Stimulated activated CD4-positive, alpha-beta T cell treated with anti-CD3 and anti-CD28 coated beads, TNF-alpha, amount 100 ng/mL, for 4 hours (primary cell): ENCODE data around the gene CLMN.

Experiments used
- DNase-seq, 3 experiments: peaks; one replicate each; pipeline ENCODE4 v3.0.0-alpha.2; 2020; ENCODE audit warnings: low read depth in 3 of 3

CLMN gene

DNA sequence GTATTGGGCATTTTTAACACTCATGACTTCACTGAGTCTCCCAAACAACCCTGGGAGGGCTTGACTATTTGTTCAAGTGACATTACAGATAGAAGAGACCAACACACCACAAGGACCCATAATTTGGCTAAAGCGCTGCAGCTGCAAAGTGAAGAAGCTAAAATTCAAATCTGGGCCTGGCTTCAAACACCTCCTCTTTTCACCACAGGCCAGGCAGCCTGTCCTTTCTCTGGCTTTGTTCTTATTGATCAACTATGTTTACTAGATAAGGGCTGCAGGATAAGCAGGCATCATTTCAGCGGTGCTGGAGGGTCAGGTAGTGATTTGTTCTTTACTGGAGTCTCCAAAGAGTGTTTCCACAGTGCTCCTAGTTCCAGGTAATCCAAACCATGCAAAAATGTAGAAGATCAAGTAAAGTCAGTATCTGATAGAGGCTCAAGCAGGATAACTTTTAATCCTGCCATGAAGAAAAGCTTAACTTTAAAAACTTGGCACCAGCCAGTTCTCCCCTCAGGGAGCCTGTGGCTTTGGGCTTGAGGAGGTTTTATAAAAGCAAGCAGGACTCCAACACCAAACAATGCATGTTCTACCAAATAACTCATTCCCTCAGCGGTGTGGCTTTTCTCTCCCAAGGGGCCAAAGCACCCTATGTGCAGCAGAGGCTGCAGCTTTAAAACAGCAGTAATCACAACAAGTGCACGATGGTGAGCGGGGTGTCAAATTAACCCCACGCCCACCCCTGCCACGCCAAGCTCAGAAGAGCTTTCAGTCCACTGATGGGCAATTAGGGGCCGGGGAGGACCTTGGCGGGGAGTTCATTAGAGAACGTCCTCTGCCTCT lies 16.8 kb downstream of the CLMN start:
- DNase-seq: no peak

DNA sequence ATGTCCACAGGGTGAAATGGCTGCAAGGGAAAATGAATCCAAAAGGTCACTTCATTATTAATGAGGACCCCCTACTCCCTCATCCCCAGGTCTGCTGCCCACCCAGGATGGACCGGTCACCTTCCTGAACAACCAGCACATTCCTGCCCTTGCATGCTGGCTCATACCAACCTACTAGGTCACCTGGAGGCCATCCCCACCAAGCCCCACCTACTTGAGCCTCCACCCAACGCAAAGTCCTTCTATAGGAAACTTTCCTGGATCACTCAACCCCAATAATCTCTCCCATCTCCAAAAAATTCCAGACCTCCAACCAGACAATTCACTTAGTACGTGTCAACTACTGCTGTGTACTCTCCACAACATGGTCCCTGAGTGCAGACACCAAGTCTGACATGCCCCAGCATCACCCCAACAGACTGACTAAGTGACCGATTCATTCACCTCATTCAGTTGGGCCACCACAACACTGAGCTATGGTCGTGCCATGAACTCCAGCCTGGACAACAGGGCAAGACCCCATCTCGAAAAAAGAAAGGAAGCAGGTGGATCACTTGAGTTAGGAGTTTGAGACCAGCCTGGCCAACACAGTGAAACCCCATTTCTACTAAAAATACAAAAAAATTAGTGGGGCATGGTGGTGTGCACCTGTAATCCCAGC lies 18.1 kb downstream of the CLMN start:
- no peak for DNase-seq

DNA sequence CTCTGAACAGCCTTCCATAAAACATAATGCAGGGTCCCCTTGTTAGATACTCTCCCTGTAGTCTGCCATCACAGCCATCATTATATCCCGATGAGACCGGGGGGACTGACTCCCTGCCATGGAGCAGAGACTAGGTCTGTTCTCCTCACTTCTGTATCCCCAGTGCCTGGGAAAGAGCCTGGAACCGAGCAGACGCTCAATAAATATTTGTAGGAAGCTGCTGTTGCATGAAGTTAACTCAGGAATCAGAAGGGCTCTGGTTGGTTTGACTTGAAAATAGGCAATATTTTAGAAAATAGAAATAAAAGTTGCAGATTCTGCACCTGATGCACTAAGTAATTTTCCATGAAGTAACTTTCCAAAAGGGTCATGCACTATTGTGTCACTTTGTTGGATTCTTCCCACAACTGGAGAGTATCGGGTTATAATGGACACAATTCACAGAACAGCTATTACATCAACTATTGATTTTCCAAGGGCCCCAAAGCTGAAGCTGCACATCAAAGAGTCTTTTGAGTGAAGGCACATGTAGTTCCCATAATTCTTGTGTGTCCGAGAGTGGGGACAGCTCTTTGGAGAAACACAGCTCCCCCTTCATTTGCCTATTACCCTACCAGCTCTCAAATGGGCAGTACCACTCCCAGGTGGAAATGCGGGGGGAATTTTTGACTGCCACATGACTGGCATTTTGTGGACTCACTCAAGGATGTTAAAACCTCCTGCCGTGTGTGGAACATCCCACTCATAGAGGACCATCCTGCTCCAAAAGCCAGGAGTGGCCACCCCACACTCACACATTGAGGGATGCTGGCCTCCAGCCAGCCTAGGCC lies 18.8 kb downstream of the CLMN start:
- DNase-seq: no peak

DNA sequence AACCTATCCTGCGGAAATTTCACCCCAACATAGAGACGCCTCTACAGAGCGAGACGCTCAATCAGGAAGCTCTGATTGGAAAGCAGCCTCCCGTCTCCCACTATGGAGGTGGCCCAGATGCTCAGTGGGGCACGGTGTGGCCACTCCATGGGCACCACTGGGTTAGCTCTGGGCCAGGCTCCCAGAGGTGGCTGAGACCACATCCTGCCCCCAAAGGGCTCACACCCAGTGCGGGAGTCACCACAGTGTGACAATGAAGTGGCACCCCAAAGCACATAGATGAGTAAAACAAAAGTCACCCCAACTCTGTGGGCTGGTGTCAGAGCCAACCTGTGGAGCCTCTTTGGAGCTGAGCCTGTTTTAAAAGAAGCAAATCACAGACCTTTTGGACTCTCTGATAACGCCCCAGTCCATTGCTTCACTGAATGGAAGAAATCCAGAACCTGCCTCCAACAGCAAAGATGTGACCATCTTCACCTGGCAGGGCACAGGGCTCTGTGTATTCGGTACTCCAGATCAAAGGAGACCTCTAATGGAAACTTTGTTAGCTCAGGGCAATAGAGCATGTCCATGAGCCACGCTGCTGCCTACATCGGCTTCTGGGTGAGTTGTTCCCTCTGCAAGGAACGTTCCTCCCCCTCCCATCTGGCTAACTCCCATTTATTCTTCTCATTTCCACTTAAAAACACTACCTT lies 19.6 kb downstream of the CLMN start:
- no peak for DNase-seq

DNA sequence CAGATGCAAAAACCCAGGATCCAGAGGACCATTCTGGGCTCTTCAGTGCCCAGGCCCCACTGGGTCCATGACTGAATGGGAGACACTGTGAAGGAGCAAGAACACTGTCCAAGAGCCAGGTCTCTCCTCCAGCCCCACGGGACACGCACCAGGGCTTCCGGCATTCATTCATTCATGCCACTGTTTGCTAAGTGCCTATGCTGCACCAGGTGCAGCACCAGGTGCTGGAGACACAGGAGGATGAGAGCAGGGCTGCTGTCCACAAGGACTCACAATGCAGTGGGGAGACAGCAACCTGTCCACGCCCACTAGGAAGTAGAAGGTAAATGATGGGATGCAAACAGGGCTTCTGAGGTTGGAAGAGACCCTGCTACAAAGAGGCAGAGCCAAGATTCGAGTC lies 20.4 kb downstream of the CLMN start:
- no peak for DNase-seq

DNA sequence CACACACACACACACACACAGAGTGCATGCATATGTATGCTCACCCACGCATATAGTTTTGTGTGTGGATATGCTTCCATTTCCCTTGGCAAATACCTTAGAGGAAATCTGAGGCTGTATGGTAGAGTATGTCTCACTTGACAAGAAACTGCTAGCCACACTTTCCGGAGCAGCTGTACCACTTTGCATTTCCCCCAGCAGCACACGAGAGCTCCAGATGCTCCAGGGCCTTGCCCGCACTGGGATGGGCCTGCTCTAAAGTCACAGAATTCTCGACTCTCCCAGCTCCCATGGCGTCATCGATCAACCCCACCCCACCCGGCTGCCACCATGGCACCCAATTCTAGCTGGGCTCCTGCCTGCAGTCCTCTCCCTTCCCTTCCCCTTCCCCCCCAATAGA lies 21.9 kb downstream of the CLMN start:
- no peak for DNase-seq

DNA sequence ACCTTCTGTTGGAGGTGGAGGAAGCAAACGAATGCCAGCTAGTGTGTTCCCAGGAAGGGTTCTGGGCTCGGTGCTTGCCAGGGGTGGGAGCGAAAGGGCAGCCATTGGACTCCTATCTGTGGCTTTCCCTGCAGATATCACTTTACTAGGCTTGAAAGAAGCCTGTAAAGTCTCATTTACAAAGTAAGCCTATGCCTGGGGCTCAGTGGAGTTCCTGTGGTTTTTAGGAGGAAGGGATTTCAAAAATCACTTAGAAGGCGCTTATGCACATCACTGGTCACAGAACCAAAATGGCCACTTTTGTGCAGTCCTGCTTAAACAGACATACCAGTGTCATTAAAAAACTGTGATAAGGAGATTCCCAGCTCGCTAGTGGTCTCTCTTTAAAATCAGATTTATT lies 22.7 kb downstream of the CLMN start:
- no peak for DNase-seq

DNA sequence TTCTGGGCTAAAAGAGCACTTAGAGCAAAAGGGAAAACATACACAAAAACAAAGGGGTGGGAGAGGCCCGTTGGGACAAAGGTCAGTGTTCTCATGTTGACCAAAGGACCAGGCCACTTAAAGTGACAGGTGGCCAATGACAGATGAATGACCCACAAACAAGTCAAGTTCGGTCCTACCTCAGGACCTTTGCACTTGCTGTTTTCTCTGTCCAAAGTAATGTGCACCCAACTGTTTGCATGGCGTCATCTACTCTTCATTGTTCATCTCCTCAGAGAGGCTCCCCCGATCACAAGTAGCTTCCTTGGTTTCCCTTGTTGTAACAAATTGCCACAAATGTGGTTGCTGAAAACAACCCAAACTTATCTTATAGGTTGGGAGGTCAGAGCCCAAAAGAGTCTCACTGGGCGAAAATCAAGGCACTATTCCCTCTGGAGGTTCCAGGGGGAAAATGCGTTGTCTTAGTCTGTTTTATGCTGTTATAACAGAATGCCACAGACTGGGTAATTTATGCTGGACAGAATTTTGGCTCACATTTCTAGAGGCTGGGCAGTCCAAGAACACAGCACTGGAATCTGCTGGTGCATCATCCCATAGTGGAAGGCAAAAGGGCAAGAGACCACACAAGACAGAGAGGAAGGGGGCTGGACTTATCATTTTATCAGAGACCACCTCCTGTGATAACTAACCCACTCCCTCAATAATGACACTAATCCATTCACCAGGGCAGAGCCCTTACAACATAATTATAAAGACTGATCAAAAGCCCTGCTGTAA lies 23.9 kb downstream of the CLMN start:
- no peak for DNase-seq

DNA sequence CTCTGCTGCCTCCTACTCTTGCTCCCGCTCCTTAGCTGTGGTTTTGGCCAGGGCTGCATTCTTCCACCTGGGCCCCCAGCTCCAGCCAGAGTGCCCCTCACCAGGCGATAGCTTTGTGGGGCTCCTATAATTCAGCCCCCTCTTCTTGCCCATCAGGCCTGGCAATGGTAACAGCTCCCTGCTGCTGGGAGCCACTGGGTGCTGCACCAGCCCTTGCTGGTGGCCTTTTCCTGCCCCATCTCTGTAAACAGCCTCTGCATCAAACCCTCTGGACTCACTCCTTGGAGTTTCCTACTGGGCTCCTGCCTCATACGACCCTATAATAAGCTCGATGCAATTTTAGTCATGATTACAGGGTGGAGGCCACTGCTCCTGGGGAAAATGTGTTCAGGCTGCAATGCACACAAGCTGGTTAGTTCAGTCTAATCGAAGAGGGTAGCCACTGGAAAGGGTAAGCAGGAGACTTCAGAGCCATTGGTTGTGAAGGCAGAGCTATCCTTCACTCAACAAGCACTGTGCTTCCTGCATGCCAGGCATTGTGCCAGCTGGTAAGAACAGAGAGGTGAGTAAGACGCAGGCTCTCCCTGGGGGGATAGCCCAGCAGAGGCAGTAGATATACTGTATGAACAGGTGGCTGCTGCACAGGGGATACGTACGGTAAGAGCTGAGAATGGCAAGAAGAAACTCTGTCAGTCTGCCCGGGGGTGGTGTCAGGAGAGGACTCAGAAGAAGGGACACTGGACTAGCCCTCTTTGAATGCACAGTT lies 24.7 kb downstream of the CLMN start:
- no peak for DNase-seq

DNA sequence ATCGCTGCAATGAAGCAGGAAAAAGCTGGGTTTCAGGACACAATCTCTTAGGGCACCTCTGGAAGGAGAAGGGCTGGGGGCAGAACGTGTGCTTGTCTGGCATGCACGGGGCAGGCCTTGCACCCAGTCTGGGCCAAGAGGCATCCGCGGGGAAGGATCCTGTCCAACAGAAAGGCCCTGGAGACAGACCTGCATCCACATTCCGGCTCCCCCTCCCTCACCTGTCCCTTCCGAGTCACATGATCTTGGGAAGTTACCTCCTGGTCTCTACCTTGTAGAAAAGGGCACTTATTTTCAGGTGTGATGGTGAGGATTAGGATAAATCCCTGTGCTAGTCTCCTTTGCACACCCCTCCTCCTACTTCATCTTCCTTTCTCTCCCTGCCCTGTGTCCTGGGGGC lies 25.4 kb downstream of the CLMN start:
- no peak for DNase-seq

DNA sequence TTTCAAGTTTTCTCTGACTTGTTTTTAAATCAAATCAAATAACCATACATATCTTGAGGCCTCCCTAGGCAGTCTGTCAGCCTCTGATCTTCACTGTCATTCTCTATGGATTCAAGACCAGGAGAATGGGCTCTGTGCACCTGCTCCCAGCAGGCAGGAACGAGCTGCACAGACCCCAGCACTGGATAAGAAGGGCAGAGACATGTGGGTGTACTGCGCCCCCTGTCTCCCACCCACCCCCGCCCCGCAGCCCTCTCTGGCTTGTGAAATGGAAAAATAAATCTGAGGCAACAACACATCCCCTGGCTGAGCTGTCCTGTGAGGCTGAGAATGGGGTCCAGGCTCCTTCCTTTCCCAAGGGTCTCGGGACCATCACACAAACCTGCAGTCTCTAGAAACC lies 26.3 kb downstream of the CLMN start:
- no peak for DNase-seq

DNA sequence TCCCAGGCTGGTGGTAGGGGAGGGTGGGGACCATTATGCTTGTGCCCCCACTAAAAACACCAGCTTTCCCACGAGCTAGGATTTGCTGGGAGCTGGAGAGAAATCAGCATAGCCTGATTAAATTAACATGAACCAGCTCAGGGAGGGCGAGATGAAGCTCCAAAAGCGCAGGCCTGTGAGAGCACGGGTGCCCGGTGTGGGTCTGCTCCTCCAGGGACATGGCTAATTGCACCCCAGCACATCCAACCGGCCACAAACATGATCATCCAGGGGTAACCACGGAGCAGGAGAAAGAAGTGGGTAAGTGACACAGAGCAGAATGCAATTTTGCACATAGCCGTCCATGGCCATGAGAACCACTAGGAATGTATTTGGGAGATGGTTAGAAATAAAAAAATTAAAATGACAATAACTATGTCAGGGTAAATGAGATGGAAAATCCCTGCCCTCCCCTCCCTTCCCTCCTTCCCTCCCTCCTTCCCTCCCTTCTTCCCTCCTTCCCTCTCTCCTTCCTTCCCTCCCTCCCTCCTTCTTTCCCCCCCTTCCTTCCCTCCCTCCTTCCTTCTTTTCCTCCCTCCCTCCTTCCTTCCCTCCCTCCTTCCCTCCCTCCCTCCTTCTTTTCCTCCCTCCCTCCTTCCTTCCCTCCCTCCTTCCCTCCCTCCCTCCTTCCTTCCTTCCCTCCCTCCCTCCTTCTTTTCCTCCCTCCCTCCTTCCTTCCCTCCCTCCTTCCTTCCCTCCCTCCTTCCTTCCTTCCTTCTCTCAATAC lies 26.9 kb downstream of the CLMN start:
- no peak for DNase-seq

DNA sequence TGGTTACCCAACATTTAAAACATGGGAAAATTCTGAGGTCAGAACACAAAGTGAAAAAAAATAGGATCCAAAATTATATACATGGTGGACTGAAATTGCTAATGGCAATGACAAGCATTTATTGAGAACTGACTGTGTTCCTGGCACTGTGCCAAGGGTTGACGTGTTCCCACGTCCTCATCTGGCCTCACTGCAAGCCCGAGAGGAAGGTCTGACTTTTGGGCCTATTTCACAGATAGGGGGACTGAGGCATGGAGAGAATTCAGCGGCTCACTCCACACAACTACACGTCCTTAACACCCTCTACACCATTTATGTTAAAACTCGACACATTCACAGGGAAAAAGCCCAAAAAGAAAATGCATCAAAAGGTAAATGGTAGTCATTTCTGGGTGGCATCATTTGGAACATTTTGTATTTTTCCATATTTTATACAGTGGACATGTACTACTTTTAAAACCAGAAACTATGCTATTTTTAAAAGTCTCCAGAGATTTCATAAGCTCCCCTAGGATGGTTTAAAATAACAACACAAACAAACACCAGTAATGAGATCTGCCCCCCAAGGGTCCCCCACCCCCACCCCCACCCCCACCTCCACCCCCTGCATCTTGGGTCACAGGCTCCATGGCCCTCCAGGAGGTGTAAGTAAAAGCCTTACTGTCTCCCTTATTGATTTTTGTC lies 27.7 kb downstream of the CLMN start:
- no peak for DNase-seq

DNA sequence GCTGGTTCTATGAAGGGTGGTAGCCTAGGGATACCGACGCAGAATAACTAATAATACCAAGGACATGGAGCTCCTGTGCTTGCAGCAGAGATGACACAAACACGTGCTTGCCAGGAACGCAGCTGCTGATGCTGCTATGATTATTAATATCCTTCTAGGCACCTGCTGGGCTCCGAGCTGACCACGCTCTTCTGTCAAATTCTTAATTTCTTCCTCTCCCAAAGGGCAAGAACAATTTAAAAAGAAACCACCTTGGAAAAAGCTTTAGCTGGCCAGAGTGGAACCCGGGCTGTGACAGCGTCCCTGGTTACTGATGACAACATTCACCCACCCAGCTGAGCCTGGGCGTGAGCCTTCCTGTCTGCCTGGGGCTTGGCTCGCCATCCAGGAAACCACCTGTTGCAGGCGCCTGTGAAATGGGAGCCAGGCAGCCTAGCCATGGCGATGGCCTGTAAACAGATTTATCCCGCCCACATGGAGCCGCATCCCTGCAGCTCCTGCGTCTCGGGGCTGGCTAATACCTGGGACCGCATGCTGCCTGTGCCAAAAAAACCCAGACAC lies 28.8 kb downstream of the CLMN start:
- no peak for DNase-seq

DNA sequence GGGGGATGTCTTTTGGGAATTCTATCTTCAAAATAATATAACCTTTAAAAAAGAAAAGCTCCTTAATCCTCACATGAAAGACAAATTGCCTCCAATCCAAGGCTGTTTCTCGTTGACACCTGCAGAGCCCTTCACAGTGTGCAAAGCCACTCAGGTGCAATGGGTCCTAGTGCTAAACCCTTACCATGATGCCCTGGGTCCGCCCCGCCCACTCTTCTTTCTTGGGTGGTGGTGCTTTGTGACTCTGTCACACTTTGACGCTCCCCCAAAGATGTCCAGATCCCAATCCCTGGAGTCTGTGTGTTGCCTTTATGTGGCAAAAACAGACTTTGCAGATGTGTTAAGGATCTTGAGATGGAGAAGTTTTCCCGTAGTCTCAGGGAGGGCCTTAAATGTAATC lies 29.7 kb downstream of the CLMN start:
- DNase-seq: no peak

DNA sequence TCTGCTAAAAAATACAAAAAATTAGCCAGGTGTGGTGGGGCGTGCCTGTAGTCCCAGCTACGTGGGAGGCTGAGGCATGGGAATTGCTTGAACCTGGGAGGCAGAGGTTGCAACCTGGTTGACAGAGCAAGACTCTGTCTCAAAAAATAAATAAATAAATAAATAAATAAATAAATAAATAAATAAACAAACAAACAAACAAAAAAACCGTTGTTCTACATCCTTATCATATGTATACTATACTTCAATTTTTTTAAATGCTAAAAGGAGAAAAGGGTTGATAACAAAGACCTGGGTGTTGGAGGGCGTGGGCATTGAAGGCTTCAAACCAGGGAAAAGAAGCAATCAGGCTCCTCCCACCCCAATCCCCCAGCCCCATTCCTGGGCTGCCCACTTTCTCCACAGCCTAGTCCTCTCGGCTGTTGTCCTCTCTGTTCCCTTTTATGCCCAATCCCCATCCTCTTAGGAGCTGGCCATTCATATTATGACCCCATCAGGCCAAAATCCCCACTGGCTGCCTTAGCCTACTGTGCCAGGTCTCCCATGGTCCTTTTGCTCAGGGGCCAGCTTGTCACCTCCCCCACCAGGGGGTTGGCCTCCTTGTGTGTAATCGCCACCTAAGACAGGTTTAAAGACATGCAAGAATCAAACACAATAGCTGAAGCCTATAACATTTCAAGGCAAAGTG lies 30.2 kb downstream of the CLMN start:
- no peak for DNase-seq

DNA sequence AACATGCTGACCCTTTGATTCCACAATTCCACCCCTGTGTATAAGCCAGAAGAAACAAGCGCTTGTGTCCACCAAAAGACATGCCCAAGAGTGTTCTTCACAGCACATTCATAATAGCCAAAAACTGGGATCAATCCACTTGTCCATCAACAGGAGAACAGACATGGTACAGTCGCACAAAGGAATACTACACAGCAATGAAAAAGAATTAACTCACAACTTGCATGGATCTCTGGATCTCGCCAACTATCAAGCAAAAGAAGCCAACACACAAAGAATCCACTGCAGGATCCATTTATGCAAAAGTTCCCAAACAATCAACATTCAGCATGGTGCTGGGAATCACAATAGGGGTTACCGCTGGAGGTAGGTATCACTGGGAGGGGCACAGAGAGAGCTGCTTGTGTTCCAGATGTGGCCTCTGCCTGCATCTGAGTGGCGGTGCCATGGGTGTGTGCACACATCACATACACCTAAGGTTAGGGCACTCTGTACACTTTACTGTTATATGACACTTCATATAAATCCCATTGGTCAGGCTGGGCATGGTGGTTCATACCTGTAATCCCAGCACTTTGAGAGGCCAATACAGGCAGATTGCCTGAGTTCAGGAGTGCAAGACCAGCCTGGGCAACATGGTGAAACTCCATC lies 30.9 kb downstream of the CLMN start:
- DNase-seq: no peak
